GM21825 (cell line): Measurements from ENCODE around the gene HSPA5.
"Not testable (repeated sequence)": the region's sequence is repeated elsewhere in the genome, so short reads cannot be mapped to it uniquely, and the experiment has no call there.

Experiments used
- ATAC-seq: cut with Tn5 transposase; IDR thresholded peaks from one replicate; pipeline ENCODE4 v1.9.1; 2021; ENCODE audit warnings: mild to moderate bottlenecking, moderate library complexity; ENCODE audit not compliant: unreplicated experiment

HSPA5 gene

GRCh38 chr9:125195591-125195990 lies 45.6 kb downstream of the HSPA5 start:
- not testable (repeated sequence) for ATAC-seq

- ATAC-seq = not testable (repeated sequence)
Observed at GRCh38 chr9:125194466-125194865, 46.7 kb downstream of the HSPA5 start.

- no peak for ATAC-seq
Observed at GRCh38 chr9:125190361-125190801, 50.8 kb downstream of the HSPA5 start.

GRCh38 chr9:125189361-125190289 lies 51.5 kb downstream of the HSPA5 start, which contains the start of gene PPP6C:
Gene PPP6C, minus strand, starts transcription at chr9:125189803. Its CDS starts 85 bp downstream, at chr9:125189718.
- peak; percentile 95 for ATAC-seq

GRCh38 chr9:125189011-125189360 lies 52.2 kb downstream of the HSPA5 start:
- peak; percentile 24 for ATAC-seq
